Skeletal muscle tissue (tissue), 4 donors: ENCODE data around the gene PACSIN2. TPM values are rescaled to one million over a fixed set of nuclear protein-coding genes. Genes with fewer than 3 reads are reported as not detected.

Experiments used
- H3K27ac ChIP-seq: one replicate; pipeline ENCODE4 v1.7.0; 2013; ENCODE audit warnings: mild to moderate bottlenecking, low read depth, low read length, inconsistent platforms
- H3K27me3 ChIP-seq, 3 donors: one replicate each; pipeline ENCODE4 v1.7.0; 2013; ENCODE audit warnings: low read length in 3 of 3; ENCODE audit not compliant: control insufficient read depth in 3 of 3, insufficient read depth in 3 of 3
- H3K36me3 ChIP-seq, 3 donors: one replicate each; pipeline ENCODE4 v1.7.0; 2013; ENCODE audit warnings: low read length in 3 of 3; ENCODE audit not compliant: control insufficient read depth in 3 of 3, insufficient read depth in 3 of 3
- H3K4me1 ChIP-seq, 3 donors: one replicate each; pipeline ENCODE4 v1.7.0; 2013; ENCODE audit warnings: low read length in 3 of 3, mild to moderate bottlenecking in 3 of 3; ENCODE audit not compliant: control insufficient read depth in 3 of 3, insufficient read depth in 3 of 3
- H3K4me3 ChIP-seq, 3 donors: one replicate each; pipeline ENCODE4 v1.7.0; 2013; ENCODE audit warnings: low read length in 3 of 3
- H3K9ac ChIP-seq, 3 donors: one replicate each; pipeline ENCODE4 v1.7.0; 2013; ENCODE audit warnings: low read length in 3 of 3, mild to moderate bottlenecking in 3 of 3, moderate library complexity in 2 of 3, low read depth in 1 of 3
- H3K9me3 ChIP-seq, 3 donors: one replicate each; pipeline ENCODE4 v1.7.0; 2013; ENCODE audit warnings: low read length in 3 of 3; ENCODE audit not compliant: control insufficient read depth in 3 of 3
- total RNA-seq: library from RNA; depleted of rRNA; stranded (reverse); fragments of >200 nt; gene quantifications from one replicate; pipeline ENCODE4 v1.2.3, GENCODE V29; 2014
- donor health status: Osteomylitis.

The PACSIN2 gene
- total RNA-seq, 1 donor from 2014 or later, result 20.9 TPM

DNA sequence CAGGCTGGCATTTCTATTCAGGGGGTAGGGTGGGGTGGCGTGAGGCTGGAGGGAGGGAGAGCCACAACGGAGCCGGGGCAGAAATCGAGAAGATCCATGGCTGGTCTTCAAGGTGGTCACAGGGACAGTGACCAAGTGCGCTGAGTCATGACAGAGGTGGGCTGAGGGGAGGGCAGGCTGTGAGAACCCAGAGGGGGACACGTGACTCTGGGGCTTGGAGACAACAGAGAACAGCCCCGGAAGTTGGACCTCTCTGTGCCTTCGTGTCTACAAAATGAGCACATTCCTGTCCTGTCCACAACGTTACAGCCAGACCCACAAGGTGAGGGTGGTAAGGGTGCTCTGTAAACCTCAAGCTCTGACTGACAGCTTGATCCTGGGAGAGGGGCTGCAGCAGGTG, 122.8 kb downstream of the PACSIN2 start:
- Histone ChIP-seq H3K27me3 (no peaks in the 10 kb centered on the region), H3K36me3 (peaks cover 21 to 24% (median 23%) of the 10 kb centered on the region in 3 donors), H3K4me3 (peak overlapping the region in 2 of 3 donors; percentile 35 to 54), H3K9me3 (no peaks in the 10 kb centered on the region), H3K9ac (peak overlapping the region in 2 of 3 donors; percentile 63 to 79), H3K27ac (peak overlapping the region; percentile 90), H3K4me1 (peaks cover 41 to 54% (median 49%) of the 10 kb centered on the region in 3 donors)

DNA sequence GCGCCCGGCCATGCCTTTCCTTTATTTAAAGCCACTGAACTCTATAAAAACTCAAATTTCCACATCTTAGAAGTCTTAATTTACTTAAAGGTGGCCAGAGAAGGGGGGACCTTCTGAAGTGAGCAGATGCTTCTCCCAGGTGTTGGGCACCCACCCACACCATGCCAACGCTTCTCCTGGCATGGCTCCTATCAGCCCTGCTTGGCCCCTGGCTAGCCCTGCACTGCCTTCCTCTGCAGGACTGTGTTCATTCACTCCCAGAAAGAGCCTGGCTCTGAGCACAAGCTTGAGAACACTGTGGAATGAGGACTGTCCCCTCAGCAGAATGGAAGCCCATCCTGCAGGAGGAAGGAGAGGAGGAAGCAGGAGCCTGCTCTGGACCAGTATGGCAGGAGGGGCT, 123.3 kb downstream of the PACSIN2 start:
- H3K27me3 ChIP-seq, result no peaks in the 10 kb centered on the region
- H3K36me3 ChIP-seq, result peaks cover 25 to 29% (median 27%) of the 10 kb centered on the region in 3 donors
- H3K4me1 ChIP-seq, result peaks cover 41 to 54% (median 49%) of the 10 kb centered on the region in 3 donors
- H3K27ac ChIP-seq, result peak overlapping the region; percentile 90
- H3K9ac ChIP-seq, result peak overlapping the region in 1 of 3 donors; percentile 45
- no peaks in the 10 kb centered on the region for H3K9me3 ChIP-seq
- H3K4me3 ChIP-seq, result no peak overlapping the region

DNA sequence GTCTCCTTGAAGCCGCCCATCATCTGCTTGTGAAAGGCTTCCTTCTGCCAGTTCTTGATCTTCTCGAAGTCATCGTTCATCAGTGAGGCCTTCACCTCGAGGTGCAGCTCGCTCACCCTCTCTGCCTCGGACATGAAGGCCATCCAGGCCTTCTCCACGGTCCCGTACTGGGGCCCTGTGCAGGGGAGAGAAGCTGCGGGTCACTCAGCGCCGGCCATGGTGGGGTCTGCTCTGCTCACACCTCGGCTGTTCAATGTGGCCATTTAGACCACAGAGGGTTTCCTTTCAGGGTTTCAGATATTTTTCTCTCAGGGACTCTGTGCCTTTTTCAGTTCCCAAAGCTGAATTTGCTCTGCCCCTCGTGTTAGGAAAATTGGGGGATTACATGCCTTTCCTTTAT, 123.9 kb downstream of the PACSIN2 start:
- Histone ChIP-seq H3K36me3 (peaks cover 29 to 31% (median 29%) of the 10 kb centered on the region in 3 donors), H3K9ac (no peak overlapping the region), H3K4me1 (peaks cover 41 to 48% (median 44%) of the 10 kb centered on the region in 3 donors), H3K27ac (no peak overlapping the region), H3K9me3 (no peaks in the 10 kb centered on the region), H3K27me3 (no peaks in the 10 kb centered on the region), H3K4me3 (no peak overlapping the region)

DNA sequence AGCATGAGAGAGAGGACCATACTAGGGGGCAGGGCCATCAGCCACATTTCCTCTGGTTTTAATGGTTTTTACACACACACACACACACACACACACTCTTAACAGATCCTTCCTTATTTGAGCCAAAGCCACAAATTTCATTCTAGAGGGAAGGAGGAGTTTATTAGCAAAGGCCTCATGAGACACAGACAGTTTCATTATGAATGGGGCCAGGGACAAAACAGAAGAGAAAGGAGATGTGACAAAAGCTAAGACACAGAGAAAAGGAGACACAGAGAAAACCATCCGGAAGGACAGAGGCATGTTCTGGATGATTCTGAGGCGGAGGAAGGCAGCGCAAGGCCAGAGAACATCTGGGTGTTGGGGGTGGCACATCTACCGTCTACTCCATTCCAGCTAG, 125.6 kb downstream of the PACSIN2 start:
- H3K4me1 ChIP-seq, result peaks cover 25 to 31% (median 27%) of the 10 kb centered on the region in 3 donors
- H3K9me3 ChIP-seq, result no peaks in the 10 kb centered on the region
- peaks cover 33 to 37% (median 33%) of the 10 kb centered on the region in 3 donors for H3K36me3 ChIP-seq
- H3K4me3 ChIP-seq, result no peak overlapping the region
- H3K27ac ChIP-seq, result no peak overlapping the region
- H3K27me3 ChIP-seq, result no peaks in the 10 kb centered on the region
- no peak overlapping the region for H3K9ac ChIP-seq

DNA sequence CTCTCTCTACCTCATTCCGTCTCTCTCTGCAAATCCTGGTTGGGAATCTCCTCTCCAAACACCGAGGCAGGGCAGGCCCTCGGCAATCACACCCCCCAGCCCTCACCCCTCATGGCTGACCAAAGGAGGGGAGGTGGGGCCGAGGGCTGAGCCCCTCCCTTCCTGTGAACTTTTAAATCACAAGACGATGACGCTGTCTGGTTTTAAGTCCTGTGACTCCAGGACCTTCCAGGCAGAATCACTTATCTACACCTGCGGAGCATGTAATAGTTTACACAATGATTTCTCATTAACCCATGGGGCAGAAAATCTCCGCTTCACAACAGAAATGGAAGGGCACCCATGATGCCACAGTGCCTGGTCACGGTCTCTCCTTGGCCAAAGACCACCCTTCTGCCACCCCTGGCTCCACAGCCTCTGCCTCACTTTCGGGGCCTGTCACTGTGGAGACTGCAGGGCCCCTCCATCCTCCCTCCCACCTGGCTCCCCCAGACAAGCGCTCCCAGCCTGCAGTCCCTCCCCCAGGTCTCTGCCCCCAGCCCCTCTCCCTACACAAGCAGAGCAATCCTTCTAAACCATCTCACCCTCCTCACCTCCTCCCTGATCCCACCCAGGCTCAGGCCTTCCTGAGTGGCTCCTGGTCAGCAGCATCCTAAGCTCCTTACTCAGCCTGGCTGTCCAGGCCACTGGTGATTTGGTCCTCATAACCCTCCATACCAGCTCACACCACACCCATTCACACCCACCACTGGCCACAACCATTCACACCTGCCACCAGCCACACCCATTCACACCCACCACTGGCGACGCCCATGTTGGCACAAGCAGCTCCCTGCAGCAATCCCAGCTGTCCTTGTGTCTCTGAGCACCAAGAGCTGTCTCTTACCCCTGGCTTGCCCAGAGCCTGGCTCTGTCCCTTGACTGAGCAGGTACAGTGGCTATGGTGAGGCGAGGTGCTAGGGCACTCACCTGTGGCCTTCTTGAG, 127.1 kb downstream of the PACSIN2 start:
- H3K9ac ChIP-seq, result no peak overlapping the region
- no peak overlapping the region for H3K27ac ChIP-seq
- H3K36me3 ChIP-seq, result peaks cover 39 to 48% (median 40%) of the 10 kb centered on the region in 3 donors
- no peak overlapping the region for H3K4me3 ChIP-seq
- no peaks in the 10 kb centered on the region for H3K27me3 ChIP-seq
- H3K9me3 ChIP-seq, result no peaks in the 10 kb centered on the region
- H3K4me1 ChIP-seq, result peaks cover 10 to 23% (median 16%) of the 10 kb centered on the region in 3 donors

DNA sequence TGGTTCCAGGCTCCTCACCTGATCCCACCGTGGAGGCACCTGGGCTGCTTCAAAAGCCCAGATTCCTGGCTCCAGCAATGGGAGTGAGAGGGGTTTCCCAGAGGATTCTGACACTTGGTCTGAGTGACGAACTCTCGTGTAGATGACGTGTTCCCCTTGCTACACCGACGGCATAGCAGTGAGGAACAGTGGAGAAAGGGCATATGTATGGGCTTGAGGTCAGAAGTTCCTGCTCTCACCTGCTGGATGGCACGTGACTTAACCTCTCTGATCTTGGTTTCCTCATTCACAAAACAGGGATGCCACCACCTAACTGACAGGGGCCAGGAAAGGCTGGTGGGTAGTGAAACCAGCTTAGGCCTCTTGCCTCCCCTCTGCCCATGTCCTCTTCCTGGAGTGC, 127.8 kb downstream of the PACSIN2 start:
- H3K4me1 ChIP-seq, result peaks cover 5 to 23% (median 16%) of the 10 kb centered on the region in 3 donors
- peaks cover 41 to 50% (median 45%) of the 10 kb centered on the region in 3 donors for H3K36me3 ChIP-seq
- H3K9ac ChIP-seq, result no peak overlapping the region
- no peaks in the 10 kb centered on the region for H3K9me3 ChIP-seq
- no peaks in the 10 kb centered on the region for H3K27me3 ChIP-seq
- no peak overlapping the region for H3K4me3 ChIP-seq
- H3K27ac ChIP-seq, result no peak overlapping the region

DNA sequence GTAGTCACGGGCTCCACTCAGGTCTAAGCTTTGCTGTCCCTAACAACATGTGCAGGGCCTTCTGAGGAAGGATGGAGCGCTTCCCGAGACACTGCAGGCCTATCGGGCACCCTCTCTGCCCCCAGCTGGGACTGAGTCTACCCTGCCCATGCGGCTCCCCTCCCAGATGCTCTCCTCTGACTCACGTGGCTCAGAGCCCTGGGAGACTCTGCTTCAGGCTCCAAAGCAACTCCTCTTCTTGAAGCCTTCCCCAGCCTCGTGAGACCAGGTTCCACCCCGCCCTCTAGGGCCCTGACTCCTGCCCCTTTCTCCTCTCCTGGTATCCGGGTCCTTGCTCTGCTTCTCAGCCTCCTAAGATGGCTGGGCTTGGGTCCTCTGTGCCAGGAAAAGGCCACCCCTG, 129.5 kb downstream of the PACSIN2 start:
- Histone ChIP-seq H3K36me3 (peaks cover 42 to 55% (median 51%) of the 10 kb centered on the region in 3 donors), H3K4me3 (no peak overlapping the region), H3K9ac (no peak overlapping the region), H3K4me1 (peaks cover 9 to 30% (median 27%) of the 10 kb centered on the region in 3 donors), H3K27ac (no peak overlapping the region), H3K9me3 (no peaks in the 10 kb centered on the region), H3K27me3 (no peaks in the 10 kb centered on the region)

DNA sequence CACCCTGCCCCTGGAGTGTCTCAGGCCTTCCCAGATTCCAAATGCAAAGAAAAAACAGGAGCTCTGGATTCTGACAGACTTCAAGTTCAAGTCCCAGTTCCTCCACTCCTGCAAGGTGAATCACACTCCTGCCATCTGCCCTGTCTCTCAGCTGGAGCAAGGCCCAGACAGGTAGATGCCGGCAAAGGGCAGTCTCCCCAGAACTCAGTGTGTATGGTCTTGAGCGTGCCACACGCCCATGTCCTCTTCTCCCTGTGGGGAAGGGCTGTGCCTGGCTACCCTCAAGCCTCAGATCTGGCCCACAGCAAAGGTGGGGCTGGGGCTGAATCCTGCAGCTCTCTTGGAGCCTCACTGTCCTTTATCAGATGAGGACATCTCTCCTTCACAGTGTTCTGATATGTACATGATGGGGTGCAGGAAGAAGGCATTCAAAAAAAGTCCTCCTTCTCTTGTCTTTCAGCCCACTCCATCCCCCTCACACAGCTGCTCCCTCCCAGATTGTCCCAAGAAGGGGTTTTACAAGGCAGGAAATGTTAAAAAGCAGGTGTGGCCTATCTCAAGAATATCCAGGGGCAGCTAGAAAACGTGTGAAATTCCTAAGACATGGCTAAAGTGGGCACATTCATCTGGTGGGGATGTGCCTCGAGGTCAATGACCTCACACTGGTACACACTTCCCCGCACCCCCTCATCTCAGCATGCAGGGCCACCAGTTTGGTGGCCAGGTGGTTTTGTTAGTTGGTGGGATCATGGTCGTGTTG, 130.2 kb downstream of the PACSIN2 start:
- H3K36me3 ChIP-seq, result peaks cover 42 to 55% (median 54%) of the 10 kb centered on the region in 3 donors
- H3K4me3 ChIP-seq, result no peak overlapping the region
- no peak overlapping the region for H3K27ac ChIP-seq
- no peak overlapping the region for H3K9ac ChIP-seq
- no peaks in the 10 kb centered on the region for H3K27me3 ChIP-seq
- peaks cover 9 to 36% (median 33%) of the 10 kb centered on the region in 3 donors for H3K4me1 ChIP-seq
- H3K9me3 ChIP-seq, result no peaks in the 10 kb centered on the region

DNA sequence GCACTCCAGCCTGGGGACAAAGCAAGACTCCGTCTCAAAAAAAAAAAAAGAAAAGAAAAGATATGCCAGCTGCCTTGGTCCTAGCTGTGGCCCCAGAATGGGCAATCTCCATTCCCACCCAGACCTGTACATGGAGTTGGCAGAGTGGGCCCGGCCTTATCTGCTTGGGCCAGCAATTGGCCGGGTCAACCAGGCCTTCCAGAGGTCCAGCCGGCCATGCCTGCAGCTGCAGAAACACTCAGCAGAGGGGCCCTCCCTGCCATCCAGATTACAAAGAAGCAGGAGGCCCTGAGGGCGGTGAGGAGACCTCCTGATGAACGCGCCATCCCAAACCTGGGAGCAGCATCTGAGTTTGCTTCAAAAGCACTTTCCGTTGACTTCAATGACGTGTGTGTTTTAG, 131.0 kb downstream of the PACSIN2 start:
- H3K36me3 ChIP-seq, result peaks cover 40 to 58% (median 56%) of the 10 kb centered on the region in 3 donors
- no peaks in the 10 kb centered on the region for H3K27me3 ChIP-seq
- no peak overlapping the region for H3K9ac ChIP-seq
- no peak overlapping the region for H3K27ac ChIP-seq
- no peaks in the 10 kb centered on the region for H3K9me3 ChIP-seq
- H3K4me1 ChIP-seq, result peaks cover 9 to 40% (median 39%) of the 10 kb centered on the region in 3 donors
- H3K4me3 ChIP-seq, result no peak overlapping the region
